Measurements from ENCODE around the gene PKHD1.
A peak's percentile ranks its signal among the peaks of the same experiment; 100 is the strongest.
"Not testable (repeated sequence)": the region's sequence is repeated elsewhere in the genome, so short reads cannot be mapped to it uniquely, and the experiment has no call there.

PKHD1 gene

DNA sequence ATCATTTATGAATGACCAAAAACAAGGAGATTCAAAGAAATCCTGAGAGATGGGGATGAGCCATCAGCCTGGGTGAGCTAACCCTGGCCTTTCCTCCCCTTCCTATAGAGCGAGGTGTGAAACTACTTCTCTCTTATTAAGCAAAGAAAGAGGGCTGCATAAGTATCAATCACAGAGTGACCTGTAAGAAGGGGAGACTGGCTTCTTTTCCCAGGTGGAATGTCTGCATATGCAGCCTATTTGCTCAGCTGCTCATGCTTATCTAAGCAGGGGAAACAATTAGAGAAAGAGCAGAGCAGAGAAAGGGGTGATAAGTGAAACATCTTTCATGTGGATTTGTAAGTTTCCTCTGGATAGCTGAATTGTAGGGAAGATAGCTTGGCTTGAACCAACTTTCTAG is 160.0 kb downstream of the PKHD1 start:
- no peak for DNase-seq (ENCODE audit: low spot score)

DNA sequence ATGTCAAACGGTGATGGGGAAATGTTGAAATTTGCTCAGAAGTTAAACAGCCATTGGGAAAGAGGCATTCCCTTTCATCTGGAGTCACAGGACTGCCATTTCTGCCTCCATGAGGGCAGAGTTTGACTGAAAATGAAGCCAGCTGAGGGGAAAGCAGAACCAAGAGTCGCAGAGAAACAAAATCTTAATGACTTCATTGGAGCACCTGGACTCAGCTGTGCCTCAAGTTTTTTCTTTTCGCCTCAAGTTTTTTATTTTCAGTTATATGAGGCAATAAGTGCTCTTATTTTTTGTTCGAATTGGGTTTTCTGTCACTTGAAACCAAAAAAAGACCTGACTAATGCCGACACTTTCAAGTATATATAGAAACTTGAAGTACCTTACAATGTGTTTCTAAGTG is 161.3 kb downstream of the PKHD1 start:
- DNase-seq (ENCODE audit: low spot score): no peak

DNA sequence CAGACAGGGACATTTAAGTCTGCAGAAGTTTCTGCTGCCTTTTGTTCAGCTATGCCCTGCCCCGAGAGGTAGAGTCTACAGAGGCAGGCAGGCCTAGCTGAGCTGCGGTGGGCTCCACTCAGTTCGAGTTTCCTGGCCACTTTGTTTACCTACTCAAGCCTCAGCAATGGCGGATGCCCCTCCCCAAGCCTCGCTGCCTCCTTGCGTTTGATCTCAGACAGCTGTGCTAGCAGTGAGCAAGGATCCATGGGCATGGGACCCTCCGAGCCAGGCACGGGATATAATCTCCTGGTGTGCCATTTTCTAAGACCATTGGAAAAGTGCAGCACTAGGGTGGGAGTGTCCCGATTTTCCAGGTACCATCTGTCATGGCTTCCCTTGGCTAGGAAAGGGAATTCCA is 164.9 kb downstream of the PKHD1 start:
- not testable (repeated sequence) for DNase-seq (ENCODE audit: low spot score)

DNA sequence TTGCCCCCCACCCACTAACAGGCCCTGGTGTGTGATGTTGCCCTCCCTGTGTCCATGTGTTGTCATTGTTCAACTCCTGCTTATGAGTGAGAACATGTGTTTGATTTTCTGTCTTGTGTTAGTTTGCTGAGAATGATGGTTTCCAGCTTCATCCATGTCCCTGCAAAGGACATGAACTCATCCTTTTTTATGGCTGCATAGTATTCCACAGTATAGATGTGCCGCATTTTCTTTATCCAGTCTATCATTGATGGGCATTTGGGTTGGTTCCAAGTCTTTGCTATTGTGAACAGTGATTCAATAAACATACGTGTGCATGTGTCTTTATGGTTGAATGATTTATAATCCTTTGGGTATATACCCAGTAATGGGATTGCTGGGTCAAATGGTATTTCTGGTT is 169.1 kb downstream of the PKHD1 start:
- DNase-seq (ENCODE audit: low spot score): not testable (repeated sequence)

DNA sequence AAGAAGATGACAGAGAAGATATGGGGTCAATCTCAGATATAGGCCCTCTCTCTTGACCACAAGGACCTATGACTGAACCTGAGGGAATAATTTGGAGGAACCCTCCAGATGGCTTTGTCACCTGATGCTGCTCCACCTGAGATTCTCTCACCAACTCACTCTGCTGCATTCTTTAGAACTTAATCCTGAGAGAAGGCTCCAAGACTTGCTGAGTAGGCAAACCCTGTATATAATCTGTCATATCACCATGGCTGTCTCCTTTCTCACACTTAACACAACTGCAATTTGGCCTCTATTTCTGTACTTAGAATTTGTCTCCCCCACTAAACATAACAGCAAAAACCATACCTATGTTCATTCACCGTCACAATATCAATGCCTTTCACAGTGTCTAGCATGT is 172.3 kb downstream of the PKHD1 start:
- no peak for DNase-seq (ENCODE audit: low spot score)

DNA sequence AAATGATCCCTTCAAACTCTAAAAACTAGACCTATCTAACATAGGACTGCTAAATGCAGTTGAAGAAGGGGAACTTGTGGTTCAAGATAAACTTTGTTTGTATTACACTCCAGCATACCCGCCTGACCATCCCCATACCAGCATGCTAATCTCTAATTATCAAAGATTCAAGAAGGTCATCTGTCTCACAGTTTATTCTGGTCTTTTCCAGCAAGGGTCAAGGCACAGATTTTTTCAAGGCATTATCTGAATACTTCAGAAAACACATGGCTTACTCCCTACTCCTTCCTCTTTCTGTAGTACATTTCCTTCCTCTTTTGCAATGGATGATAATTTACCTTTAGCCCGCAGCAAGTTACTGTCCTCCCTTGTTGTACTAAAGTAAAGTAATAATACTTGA is 174.1 kb downstream of the PKHD1 start:
- DNase-seq (ENCODE audit: low spot score): no peak

DNA sequence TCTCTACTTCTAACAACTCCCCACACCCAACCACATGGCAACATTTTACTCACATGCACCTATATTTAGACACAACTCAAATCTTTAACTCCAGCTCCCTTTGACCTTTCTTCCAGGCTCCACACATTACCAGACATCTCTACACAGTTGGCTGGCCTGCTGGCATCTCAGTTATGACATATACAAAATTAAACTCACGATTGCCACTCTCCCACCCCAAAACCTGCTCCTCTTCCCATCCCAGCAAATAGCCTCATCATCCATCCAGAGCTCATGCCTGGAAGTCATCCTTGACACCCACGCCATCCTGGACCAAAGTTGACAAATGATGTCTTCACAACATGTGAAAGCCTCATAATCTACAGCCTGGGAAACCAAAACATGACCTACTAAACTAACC is 176.6 kb downstream of the PKHD1 start:
- DNase-seq (ENCODE audit: low spot score): no peak

DNA sequence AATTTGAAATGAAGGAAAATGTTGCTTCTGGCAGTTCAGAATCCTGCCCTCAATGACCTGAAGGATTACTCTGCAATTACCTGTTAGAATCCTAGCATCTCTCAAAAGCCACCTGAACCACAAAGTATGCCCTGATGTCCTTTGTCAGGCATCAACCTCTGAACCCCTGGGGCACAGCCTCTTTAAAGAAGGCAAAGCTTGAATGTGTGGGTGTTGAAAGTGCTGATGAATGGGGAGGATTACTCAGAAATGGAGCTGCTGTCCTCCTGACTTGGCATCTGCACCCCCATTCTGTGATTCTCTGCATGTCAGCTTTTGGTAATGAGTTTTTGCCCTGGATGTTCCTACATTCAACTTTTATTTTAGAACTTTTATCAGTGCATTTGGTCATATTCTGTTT is 179.2 kb downstream of the PKHD1 start:
- no peak for DNase-seq (ENCODE audit: low spot score)

DNA sequence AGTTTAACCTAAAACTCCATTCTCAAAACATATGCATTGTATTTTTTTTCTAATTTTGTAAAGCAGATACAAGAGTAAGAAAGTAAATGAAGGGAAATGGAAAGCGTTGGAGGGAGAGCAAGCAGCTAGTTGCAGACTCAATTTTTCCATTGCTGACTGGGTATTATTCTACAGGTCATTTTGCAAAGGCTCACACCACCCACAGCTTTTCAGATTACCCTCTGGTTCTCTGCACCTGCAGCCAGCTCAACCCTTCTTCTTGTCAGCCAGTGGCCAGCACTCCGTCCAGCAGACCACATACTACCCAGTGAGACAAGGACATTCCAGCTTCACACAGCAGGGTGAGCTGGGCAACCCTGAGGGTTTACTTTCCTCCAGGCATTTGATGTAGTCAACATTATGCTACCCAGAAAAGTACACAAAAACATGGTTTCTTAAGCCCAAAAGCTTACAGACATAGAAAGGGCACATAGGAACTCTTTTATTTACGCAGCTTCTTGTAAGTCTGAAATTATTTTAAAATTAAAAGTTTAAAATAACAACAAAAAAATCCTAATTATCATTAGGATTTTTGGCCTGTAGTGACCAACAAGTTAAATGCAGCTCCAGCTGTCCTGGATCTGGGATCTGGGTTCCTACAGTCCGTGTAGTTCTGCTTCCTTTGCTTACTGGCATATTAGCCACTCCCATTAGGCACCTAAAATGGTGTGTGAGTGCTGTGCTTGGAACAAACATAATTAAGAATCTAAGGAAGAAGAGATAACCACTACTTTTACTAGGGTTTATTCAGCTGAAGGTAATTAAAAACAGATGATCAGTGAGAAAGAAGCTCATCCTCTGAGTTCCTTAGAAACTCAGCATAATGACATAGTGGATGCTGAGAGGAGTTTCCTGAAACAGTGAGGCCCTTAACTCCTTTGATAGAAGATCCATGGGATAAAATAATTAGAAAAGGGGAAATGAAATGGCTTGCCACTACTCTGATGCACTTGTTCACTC is 185.3 kb downstream of the PKHD1 start:
- no peak for DNase-seq (ENCODE audit: low spot score)

DNA sequence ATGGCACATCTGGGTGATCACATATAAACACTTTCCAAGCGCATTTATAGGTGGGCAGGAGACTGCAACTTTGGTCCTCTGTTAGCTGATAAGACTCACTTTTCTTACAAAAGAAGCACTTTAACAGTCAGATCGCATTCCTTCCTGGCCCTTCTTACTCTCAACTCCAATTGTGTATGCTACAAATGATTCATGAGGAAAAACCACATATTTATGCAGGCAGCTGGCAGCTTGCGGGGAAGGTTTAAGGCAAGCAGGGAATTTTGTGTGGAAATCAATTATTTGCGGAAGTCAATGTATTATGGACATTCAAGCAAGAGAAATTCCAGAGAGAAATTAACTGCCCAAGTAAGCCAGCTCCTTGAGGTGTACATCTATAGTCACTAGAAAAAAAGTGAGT is 194.0 kb downstream of the PKHD1 start:
- DNase-seq (ENCODE audit: low spot score): no peak

DNA sequence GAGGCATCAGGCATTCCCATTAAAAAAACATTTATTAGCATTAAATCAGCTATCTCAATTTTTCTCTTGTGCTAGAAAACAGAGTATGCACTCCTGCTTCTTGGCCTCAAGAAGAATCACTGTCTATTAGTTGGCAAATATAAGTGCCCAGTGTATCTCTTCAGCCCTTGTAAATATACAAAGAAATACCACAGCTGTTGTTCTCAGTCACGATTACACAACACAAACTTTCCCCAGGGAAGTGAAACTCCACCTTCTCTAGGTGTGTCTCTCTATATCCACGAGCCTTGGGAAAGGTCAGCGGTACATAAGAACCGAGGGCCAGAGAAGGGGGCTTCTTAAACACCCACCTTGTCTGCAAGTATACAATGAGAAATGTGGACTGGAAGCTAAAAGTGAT is 194.7 kb downstream of the PKHD1 start:
- DNase-seq (ENCODE audit: low spot score): no peak

DNA sequence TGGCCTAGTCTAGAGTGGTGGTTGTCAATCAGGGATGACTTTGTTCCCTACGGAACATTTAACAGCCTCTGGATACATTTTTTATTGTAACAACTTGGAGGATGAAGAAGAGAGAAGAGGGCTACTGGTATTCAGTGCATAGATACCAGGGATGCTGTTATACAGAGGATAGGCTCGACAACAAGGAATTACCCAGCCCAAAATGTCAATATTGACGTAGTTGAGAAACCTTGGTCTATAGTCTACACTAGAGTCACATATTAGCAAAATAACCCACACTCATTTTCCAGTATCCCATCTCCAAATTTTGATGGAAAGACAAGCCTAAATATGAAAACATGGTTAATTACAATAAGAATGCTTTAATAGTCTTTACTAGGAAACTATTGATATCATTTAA is 195.1 kb downstream of the PKHD1 start:
- DNase-seq (ENCODE audit: low spot score): no peak

DNA sequence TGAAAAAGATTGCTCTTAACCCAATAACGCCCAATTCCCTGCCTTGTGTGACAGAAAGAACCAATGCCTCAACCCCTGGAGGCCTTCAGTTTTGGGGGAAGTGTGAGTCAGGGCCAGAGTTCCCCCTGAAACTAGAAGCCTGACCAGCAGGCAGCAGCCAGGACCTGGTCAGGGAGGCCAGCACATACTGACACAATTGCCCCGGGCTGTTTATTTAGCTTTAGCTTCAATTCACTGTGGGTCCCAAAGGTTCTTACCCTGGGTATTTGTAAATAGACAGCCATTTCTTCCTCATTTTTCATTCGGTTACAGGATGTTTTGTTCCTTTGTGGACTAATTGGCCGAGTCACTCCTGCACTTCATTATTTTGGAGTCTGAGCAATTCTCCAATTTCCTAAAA is 195.6 kb downstream of the PKHD1 start:
- DNase-seq (ENCODE audit: low spot score): no peak

DNA sequence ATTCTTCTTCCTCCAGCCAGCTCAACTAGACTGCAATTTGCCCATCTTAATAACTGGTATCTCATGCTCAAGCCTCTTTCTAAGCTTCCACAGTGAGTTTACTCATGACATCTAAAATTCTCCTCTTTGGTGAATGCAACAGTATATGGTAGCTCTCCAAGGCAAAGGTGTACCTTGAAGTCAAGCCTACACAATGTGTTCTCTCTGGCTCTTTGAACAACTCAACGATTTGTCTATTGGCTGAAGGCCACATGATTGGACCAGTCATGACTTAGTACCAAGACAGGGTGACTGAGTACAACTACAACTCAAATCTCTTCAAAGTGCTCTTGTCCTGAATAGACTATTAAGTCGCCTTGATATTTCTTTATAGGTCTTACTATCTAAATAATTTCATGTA is 199.6 kb downstream of the PKHD1 start:
- no peak for DNase-seq (ENCODE audit: low spot score)

DNA sequence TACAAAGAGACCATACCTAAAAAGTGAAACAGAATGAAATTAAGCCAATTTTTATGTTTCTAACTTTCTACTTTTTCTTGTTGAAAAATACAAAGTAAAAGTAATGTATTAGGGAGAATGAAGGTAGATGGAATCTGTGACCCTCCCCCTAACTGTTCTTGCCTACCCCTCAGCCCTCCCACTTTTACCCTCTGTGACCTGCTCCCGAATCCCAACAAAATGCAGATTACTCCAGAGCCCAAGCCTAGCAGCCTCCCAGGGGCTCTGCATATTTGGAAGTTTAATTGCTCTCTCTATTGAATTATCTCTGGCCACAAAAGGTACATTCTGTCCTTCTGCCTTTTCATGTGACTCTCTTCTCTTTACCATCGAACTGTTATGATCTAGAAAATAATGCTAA is 201.5 kb downstream of the PKHD1 start:
- DNase-seq (ENCODE audit: low spot score): no peak

DNA sequence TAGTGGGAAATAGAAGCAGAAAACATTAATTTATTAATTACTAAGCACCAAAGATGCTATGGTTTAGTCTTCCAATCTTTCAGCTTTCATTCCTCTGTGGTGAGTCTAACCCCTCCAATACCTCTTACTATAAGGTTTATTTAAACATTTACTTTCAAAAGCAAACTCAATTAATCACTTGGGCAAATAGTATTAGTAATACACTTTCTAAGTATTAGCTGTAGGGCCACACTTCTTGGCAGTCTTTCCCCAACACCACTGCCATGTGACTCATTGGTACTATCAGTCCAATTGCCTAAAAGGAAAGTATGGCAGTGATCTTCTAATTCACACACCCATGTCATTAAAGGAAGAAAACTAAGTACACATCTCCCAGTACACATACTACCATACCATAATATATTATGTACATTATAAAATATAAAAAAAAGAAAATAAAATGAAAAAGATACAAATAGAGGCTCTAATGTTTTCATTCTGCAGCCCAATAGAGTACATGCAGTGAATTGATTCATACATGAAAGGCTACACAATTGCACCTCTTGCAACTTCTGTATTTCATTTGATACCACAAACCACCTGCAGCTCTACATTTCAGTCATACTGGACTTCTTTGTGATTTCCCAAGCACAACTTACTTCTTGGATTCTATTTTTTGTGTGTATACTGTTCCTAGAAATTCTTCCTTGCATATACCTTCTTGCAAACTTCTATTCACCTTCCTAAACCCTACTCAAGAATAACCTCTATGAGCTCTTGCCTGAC is 218.6 kb downstream of the PKHD1 start:
- DNase-seq (ENCODE audit: low spot score): no peak

DNA sequence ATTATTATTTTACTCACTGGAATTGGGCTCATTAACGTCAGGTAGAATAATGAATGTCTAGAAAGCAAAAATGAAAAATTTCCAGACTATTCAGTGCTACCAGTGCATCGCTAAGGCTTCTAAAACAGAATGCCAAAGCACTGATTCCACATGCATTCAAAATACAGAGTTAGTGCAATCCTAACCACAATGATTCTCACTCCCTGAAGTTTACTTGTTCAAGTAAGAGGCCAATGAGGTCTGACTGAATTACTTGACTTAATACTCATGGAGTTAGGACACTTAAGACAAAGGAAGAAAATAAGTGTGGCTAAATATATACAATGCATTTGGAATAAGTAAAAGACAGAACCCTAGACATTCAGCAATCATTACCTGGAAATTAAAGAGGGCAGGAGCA is 220.5 kb downstream of the PKHD1 start:
- DNase-seq (ENCODE audit: low spot score): no peak

DNA sequence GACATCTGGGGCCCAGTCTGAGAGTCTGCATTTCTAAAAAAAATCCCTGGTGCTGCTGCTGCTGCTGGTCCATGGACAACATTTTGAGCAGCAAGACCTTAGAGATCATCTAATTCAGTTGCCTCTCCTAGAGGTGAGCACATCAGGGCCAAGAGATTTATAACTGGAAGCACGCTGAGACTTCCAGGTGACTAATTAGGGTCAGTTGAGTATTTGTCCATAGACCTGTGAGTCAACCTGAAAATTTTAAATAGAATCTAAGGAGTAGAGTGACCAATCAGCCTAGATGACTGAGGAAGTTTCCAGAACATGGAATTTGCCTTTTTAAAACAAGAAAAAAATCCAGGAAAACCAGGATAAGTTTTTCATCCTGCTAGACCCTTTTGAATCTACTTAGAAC is 221.4 kb downstream of the PKHD1 start:
- DNase-seq (ENCODE audit: low spot score): no peak

DNA sequence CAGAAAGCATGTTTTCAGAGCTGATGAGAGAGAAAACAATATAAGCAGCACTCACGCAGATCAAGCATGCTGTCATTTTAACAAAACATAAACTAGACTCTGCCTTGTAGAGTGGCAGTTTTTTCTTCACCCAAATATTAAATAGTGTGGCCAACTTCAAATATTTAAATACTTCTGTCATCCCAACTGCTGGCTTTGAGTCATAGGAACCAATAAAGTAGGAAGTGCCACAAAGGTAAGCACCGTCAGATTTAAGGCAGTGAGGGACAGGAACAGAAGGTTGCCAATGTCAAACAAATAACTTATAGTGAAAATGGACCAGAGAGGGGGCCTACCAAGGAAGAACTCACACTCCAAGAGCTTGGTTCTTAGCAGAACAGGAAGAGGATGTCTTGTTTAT is 222.2 kb downstream of the PKHD1 start:
- no peak for DNase-seq (ENCODE audit: low spot score)

DNA sequence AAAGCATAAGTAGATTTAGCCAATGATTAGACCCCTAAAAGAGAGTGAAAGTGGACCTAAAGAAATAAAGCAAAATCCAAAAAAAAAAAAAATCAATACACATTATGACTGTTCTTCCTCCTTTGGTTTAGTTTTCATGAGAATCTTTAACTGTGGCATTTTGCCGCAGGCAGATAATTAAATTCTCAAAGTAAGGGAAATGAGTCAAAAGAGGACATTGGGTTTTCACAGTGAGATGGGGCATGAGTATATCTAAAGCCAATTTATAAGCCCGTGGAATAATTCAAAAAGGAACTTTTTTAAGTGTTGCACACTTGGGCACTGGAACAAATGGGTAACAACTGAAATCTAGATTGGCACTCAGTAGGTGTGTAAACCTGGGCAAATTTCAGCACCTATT is 230.3 kb downstream of the PKHD1 start:
- DNase-seq (ENCODE audit: low spot score): no peak

DNA sequence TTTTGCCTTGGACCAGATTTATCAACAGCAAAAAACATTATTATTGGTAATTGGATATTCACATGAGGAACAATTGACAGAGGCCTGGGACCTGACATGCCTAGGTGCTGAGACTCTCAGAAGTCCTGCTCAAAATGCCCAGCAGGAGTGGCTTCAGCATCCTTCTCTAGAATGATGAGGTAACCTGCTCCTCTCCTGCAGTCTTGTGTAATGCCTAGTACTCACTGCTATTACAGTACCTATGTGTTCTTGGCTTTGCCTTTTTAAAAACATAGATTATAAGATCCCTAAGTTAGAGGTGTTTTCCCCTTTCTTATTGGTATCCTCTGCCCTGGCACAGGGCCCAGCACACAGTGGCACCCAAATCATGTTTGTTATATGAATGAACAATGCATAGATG is 230.9 kb downstream of the PKHD1 start:
- DNase-seq (ENCODE audit: low spot score): no peak

DNA sequence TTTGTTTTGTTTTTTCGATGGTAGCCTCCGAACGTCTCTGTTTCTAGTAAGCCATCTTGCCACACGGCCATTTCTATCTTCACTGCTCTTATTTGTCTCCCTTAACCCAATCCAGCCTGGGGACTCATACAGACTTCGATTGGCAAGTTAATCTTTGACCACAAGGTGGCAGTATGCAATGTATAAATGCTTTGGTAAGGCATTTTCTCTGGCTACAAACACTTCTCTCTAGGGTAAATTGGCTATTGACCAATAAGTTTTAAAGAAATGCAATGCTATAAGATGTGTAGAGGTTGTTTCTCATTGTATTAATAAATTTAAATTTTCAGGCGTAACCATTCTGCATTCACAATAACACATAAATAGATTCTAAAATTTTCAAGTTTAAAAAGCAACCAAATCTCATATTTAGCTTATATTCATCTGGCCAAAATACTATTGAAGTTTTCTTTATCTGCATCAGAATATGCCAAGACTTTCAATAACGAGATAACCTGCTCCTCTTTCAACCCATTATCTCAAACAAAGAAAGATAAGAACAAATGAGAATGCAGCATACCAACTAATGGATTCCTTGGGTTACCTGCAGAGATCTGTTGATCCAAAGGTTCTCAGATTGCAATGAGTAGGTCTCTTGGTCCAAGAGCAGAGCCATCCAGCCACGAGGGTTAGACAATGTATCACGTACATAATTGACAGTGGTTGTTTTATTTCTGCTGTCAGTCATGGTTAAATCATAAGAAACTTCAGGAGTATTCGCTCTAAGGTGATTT is 231.9 kb downstream of the PKHD1 start:
- DNase-seq (ENCODE audit: low spot score): peak; percentile 19

DNA sequence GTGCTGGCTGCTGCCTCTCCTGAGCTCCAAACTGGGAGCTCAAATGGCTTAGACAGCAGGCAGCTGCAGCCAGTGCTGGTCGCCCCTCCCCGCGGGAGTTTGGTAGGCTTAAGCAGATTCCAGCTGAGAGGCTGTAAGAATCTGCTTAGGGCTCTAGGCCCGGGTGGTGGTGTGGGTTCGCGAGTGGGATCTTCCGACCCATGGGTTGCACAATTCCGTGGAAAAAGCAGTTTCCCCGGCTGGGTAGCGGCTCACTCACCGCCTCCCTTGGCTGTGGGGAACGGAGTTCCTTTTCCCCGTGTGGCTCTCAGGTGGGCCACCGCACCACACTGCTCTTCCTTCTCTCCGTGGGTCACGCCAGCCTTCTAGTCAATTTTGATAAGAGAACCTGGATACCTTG is 232.5 kb downstream of the PKHD1 start:
- no peak for DNase-seq (ENCODE audit: low spot score)
